Activated CD8-positive, alpha-beta memory T cell treated with anti-CD3 and anti-CD28 coated beads for 36 hours (primary cell): ENCODE results near the gene THPO. TPM values are rescaled to one million over a fixed set of nuclear protein-coding genes. Genes with fewer than 3 reads are reported as not detected.

Experiments
- CTCF ChIA-PET: fragments of 350-600 bp; sonication (Branson Sonifier 250); formaldehyde crosslinking; loops from one replicate; lab custom pipeline; 2021; ENCODE audit warnings: antibody characterized with exemption; lab: Charles Lee
- POLR2A ChIA-PET: fragments of 350-600 bp; sonication (Branson Sonifier 250); formaldehyde crosslinking; loops from one replicate; lab custom pipeline; 2021; ENCODE audit warnings: antibody characterized with exemption; lab: Charles Lee
- total RNA-seq, 2 experiments: library from RNA; stranded (reverse); gene quantifications; one replicate each; pipeline ENCODE4 v1.2.3, GENCODE V29; 2021

THPO gene
- total RNA-seq, 2 experiments from 2014 or later = not detected

GRCh38 chr3:184372296-184372821, 5.6 kb downstream of the THPO start:
- ChIA-PET POLR2A (no interaction called here), CTCF (interaction anchor here (1.1 to 2.0 kb wide), 7 partner anchors 10 to 169 kb away, joined by 4 to 13 read pairs (median 7); partner anchors contain the start of genes CLCN2 and POLR2H)

GRCh38 chr3:184371570-184372018, 6.4 kb downstream of the THPO start:
- CTCF ChIA-PET = interaction anchor here (0.6 to 2.0 kb wide), 9 partner anchors 9 to 178 kb away, joined by 3 to 13 read pairs (median 5); partner anchors contain the start of genes CLCN2 and POLR2H
- POLR2A ChIA-PET = interaction anchor here (0.5 kb wide), 1 partner anchor 143 kb away, joined by 3 read pairs; no protein-coding TSS in a partner anchor

GRCh38 chr3:184368586-184369183, 9.3 kb downstream of the THPO start:
- ChIA-PET CTCF (interaction anchor here (0.5 kb wide), 1 partner anchor 81 kb away, joined by 4 read pairs; no protein-coding TSS in a partner anchor), POLR2A (no interaction called here)

- POLR2A ChIA-PET = no interaction called here
- CTCF ChIA-PET = interaction anchor here (0.5 kb wide), 1 partner anchor 80 kb away, joined by 4 read pairs; no protein-coding TSS in a partner anchor
Measured at GRCh38 chr3:184368116-184368515, 9.9 kb downstream of the THPO start.

- ChIA-PET POLR2A (interaction anchor here (0.7 kb wide), 1 partner anchor 18 kb away, joined by 4 read pairs; no protein-coding TSS in a partner anchor), CTCF (interaction anchor here (0.6 kb wide), 1 partner anchor 13 kb away, joined by 3 read pairs; no protein-coding TSS in a partner anchor)
Measured at GRCh38 chr3:184366619-184367289, 11.3 kb downstream of the THPO start.

GRCh38 chr3:184362668-184363546, 15.1 kb downstream of the THPO start:
- ChIA-PET CTCF (interaction anchor here (0.7 to 2.1 kb wide), 6 partner anchors 9 to 181 kb away, joined by 3 to 9 read pairs (median 4); partner anchors contain the start of gene EEF1AKMT4), POLR2A (interaction anchor here (0.6 to 1.0 kb wide), 4 partner anchors 10 to 46 kb away, joined by 3 read pairs; no protein-coding TSS in a partner anchor)

GRCh38 chr3:184361932-184362667, 15.9 kb downstream of the THPO start:
- ChIA-PET POLR2A (interaction anchor here (0.6 to 1.0 kb wide), 3 partner anchors 11 to 46 kb away, joined by 3 read pairs; no protein-coding TSS in a partner anchor), CTCF (interaction anchor here (0.7 to 2.1 kb wide), 8 partner anchors 8 to 182 kb away, joined by 3 to 9 read pairs (median 4); partner anchors contain the start of gene EEF1AKMT4)

- ChIA-PET CTCF (interaction anchor here (0.8 to 2.1 kb wide), 5 partner anchors 8 to 151 kb away, joined by 3 to 9 read pairs (median 4); no protein-coding TSS in a partner anchor), POLR2A (interaction anchor here (1.0 kb wide), 1 partner anchor 45 kb away, joined by 3 read pairs; no protein-coding TSS in a partner anchor)
Measured at GRCh38 chr3:184361532-184361931, 16.5 kb downstream of the THPO start, which contains the start of the genes CLCN2 and POLR2H. CLCN2 (minus strand) TSS chr3:184361605; CDS start chr3:184361479, 126 bp downstream. POLR2H (plus strand) TSS chr3:184361710; CDS start chr3:184363493, 1,783 bp downstream.

- ChIA-PET POLR2A (interaction anchor here (0.7 kb wide), 1 partner anchor 22 kb away, joined by 3 read pairs; no protein-coding TSS in a partner anchor), CTCF (interaction anchor here (1.2 to 2.0 kb wide), 2 partner anchors 20 to 111 kb away, joined by 3 to 5 read pairs; partner anchors contain the start of gene EEF1AKMT4)
Measured at GRCh38 chr3:184360929-184361531, 17.0 kb downstream of the THPO start.

GRCh38 chr3:184360070-184360928, 17.7 kb downstream of the THPO start:
- ChIA-PET CTCF (interaction anchor here (1.2 to 2.0 kb wide), 2 partner anchors 19 to 111 kb away, joined by 3 to 5 read pairs; partner anchors contain the start of gene EEF1AKMT4), POLR2A (interaction anchor here (0.7 kb wide), 1 partner anchor 21 kb away, joined by 3 read pairs; no protein-coding TSS in a partner anchor)

- CTCF ChIA-PET = interaction anchor here (1.2 kb wide), 1 partner anchor 110 kb away, joined by 3 read pairs; the partner anchor contains the start of gene EEF1AKMT4
- POLR2A ChIA-PET = no interaction called here
Measured at GRCh38 chr3:184359610-184360009, 18.4 kb downstream of the THPO start.

- ChIA-PET CTCF (interaction anchor here (1.2 kb wide), 1 partner anchor 12 kb away, joined by 3 read pairs; no protein-coding TSS in a partner anchor), POLR2A (no interaction called here)
Measured at GRCh38 chr3:184358921-184359350, 19.1 kb downstream of the THPO start.

GRCh38 chr3:184358124-184358767, 19.8 kb downstream of the THPO start:
- ChIA-PET POLR2A (no interaction called here), CTCF (interaction anchor here (1.2 kb wide), 1 partner anchor 11 kb away, joined by 3 read pairs; no protein-coding TSS in a partner anchor)

GRCh38 chr3:184357248-184358123, 20.5 kb downstream of the THPO start:
- ChIA-PET CTCF (no interaction called here), POLR2A (no interaction called here)
